ENCODE measurements around the gene CADPS2.

- TF ChIP-seq CTCF (IDR thresholded peaks at IDR 0.05): no peak
- no peak for TF ChIP-seq EZH2 (IDR thresholded peaks at IDR 0.05)
Observed at GRCh38 chr7:122768827-122769226, 117.4 kb downstream of the CADPS2 start.

Measured in neural progenitor cell (in vitro differentiated cells).